SU-DHL-6 (cell line): Measurements from ENCODE around the gene AGBL4.

Source experiments
- H2AFZ ChIP-seq: fragments of 200-600 bp; sonication (generic); 2 replicates; pipeline ENCODE4 v1.6.1; 2014; ENCODE audit warnings: low read depth, mild to moderate bottlenecking, moderate library complexity, mixed read lengths, antibody characterized with exemption, low read length; ENCODE audit not compliant: severe bottlenecking
- H3F3A ChIP-seq: fragments of 200-600 bp; shearing (Covaris generic); 2 replicates; pipeline ENCODE4 v1.6.0; 2016; ENCODE audit warnings: antibody characterized with exemption, mild to moderate bottlenecking; ENCODE audit not compliant: insufficient read depth
- H3K27ac ChIP-seq: fragments of 200-600 bp; sonication (generic); 2 replicates; pipeline ENCODE4 v1.5.1; 2016; ENCODE audit warnings: low read depth, mild to moderate bottlenecking, low read length, moderate library complexity, mixed read lengths
- H3K27me3 ChIP-seq: fragments of 200-600 bp; sonication (generic), shearing (Covaris generic); 2 replicates; pipeline ENCODE4 v1.6.0; 2014; ENCODE audit warnings: mild to moderate bottlenecking, low read length
- H3K36me3 ChIP-seq: fragments of 200-600 bp; sonication (generic); 2 replicates; pipeline ENCODE4 v1.6.1; 2014; ENCODE audit warnings: mild to moderate bottlenecking, low read length, mixed read lengths
- H3K4me2 ChIP-seq: fragments of 300-600, 200-600 bp; shearing (Covaris generic), sonication (generic); 2 replicates; pipeline ENCODE4 v1.6.0; 2014; ENCODE audit warnings: low read length, low read depth, mild to moderate bottlenecking; ENCODE audit not compliant: poor library complexity, severe bottlenecking
- H3K4me3 ChIP-seq: fragments of 200-600 bp; sonication (generic); 2 replicates; pipeline ENCODE4 v1.5.1; 2014; ENCODE audit warnings: antibody characterized with exemption, low read length, mild to moderate bottlenecking, mixed read lengths; ENCODE audit not compliant: insufficient read depth, poor library complexity, severe bottlenecking
- H3K79me2 ChIP-seq: fragments of 200-600 bp; sonication (generic); 2 replicates; pipeline ENCODE4 v1.6.1; 2014; ENCODE audit warnings: mild to moderate bottlenecking, low read length, moderate library complexity; ENCODE audit not compliant: insufficient read depth
- H3K9ac ChIP-seq: fragments of 200-600 bp; sonication (generic); 2 replicates; pipeline ENCODE4 v1.7.0; 2014; ENCODE audit warnings: mild to moderate bottlenecking, low read length
- H3K9me2 ChIP-seq: fragments of 200-600 bp; sonication (generic); replicated peaks from 2 replicates; pipeline ENCODE4 v1.6.1; 2014; ENCODE audit warnings: low read length; ENCODE audit not compliant: insufficient read depth
- H3K9me3 ChIP-seq: fragments of 200-600 bp; sonication (generic); 2 replicates; pipeline ENCODE4 v1.6.1; 2014; ENCODE audit warnings: low read length, mixed read lengths; ENCODE audit not compliant: insufficient read depth
- H4K20me1 ChIP-seq: fragments of 200-600 bp; sonication (generic); 2 replicates; pipeline ENCODE4 v1.6.1; 2014; ENCODE audit warnings: low read depth, mild to moderate bottlenecking, antibody characterized with exemption, low read length, moderate library complexity, mixed read lengths
- CTCF ChIP-seq: fragments of 200-600 bp; sonication (generic); IDR thresholded peaks from one replicate; pipeline ENCODE4 v1.5.1; 2017; ENCODE audit warnings: antibody characterized with exemption, mild to moderate bottlenecking, low read length, moderate library complexity; ENCODE audit not compliant: insufficient read depth, poor library complexity, severe bottlenecking
- EZH2phosphoT487 ChIP-seq: fragments of 200-600 bp; sonication (generic), shearing (Covaris generic); conservative IDR thresholded peaks from 2 replicates; pipeline ENCODE4 v1.6.1; 2018; ENCODE audit warnings: mild to moderate bottlenecking, antibody characterized with exemption, low read length, moderate library complexity, mixed read lengths

Gene AGBL4

GRCh38 chr1:49436865-49437264, 586.9 kb downstream of the AGBL4 start:
- Histone ChIP-seq H4K20me1 (no peaks in the 10 kb centered on the region), H3F3A (no peaks in the 10 kb centered on the region), H3K79me2 (no peaks in the 10 kb centered on the region), H3K27ac (no peak overlapping the region), H2AFZ (no peak overlapping the region), H3K9ac (no peak overlapping the region), H3K9me2 (no peaks in the 10 kb centered on the region), H3K9me3 (no peaks in the 10 kb centered on the region), H3K36me3 (no peaks in the 10 kb centered on the region), H3K4me3 (no peak overlapping the region), H3K4me2 (no peak overlapping the region), H3K27me3 (no peaks in the 10 kb centered on the region)
- no peak for TF ChIP-seq CTCF
- no peak for TF ChIP-seq EZH2phosphoT487

GRCh38 chr1:49435291-49435690, 588.5 kb downstream of the AGBL4 start:
- Histone ChIP-seq H3K36me3 (no peaks in the 10 kb centered on the region), H3K4me2 (no peak overlapping the region), H3K9ac (no peak overlapping the region), H3F3A (no peaks in the 10 kb centered on the region), H2AFZ (no peak overlapping the region), H3K79me2 (no peaks in the 10 kb centered on the region), H4K20me1 (no peaks in the 10 kb centered on the region), H3K4me3 (no peak overlapping the region), H3K27ac (no peak overlapping the region), H3K9me2 (no peaks in the 10 kb centered on the region), H3K27me3 (no peaks in the 10 kb centered on the region), H3K9me3 (no peaks in the 10 kb centered on the region)
- no peak for TF ChIP-seq EZH2phosphoT487

GRCh38 chr1:49424782-49425181, 599.0 kb downstream of the AGBL4 start:
- Histone ChIP-seq H3K4me2 (no peak overlapping the region), H3K9me2 (no peaks in the 10 kb centered on the region), H4K20me1 (no peaks in the 10 kb centered on the region), H3K4me3 (no peak overlapping the region), H3F3A (no peaks in the 10 kb centered on the region), H3K36me3 (no peaks in the 10 kb centered on the region), H3K27me3 (no peaks in the 10 kb centered on the region), H3K9ac (no peak overlapping the region), H3K9me3 (no peaks in the 10 kb centered on the region), H3K79me2 (no peaks in the 10 kb centered on the region), H3K27ac (no peak overlapping the region), H2AFZ (no peak overlapping the region)
- TF ChIP-seq CTCF (no peak), EZH2phosphoT487 (no peak)

GRCh38 chr1:49416758-49417157, 607.0 kb downstream of the AGBL4 start:
- H3K27ac ChIP-seq = no peak overlapping the region
- H2AFZ ChIP-seq = no peak overlapping the region
- H3K27me3 ChIP-seq = no peaks in the 10 kb centered on the region
- H3F3A ChIP-seq = no peaks in the 10 kb centered on the region
- H3K4me3 ChIP-seq = no peak overlapping the region
- H3K4me2 ChIP-seq = no peak overlapping the region
- no peaks in the 10 kb centered on the region for H3K9me3 ChIP-seq
- no peaks in the 10 kb centered on the region for H3K9me2 ChIP-seq
- H4K20me1 ChIP-seq = no peaks in the 10 kb centered on the region
- H3K9ac ChIP-seq = no peak overlapping the region
- no peaks in the 10 kb centered on the region for H3K36me3 ChIP-seq
- H3K79me2 ChIP-seq = no peaks in the 10 kb centered on the region
- no peak for TF ChIP-seq CTCF
- no peak for TF ChIP-seq EZH2phosphoT487
